ENCODE results near the gene ARID3A. TPM values are rescaled to one million over a fixed set of nuclear protein-coding genes. Genes with fewer than 3 reads are reported as not detected.

ARID3A gene
- total RNA-seq, 1 donor from 2014 or later, result 83.0 TPM

- DNase-seq (ENCODE audit: extremely low spot score, unreplicated experiment), result no peak
- Mint-ChIP-seq H3K4me3 (no peak overlapping the region), H3K27me3 (peaks cover 3% of the 10 kb centered on the region), H3K27ac (no peak overlapping the region), H3K36me3 (peaks cover 5% of the 10 kb centered on the region), H3K4me1 (ENCODE audit: unreplicated experiment) (no peaks in the 10 kb centered on the region), H3K9me3 (no peaks in the 10 kb centered on the region)
- no peak for TF ChIP-seq CTCF (conservative IDR thresholded peaks at IDR 0.05)
Measured at GRCh38 chr19:1008268-1009040, 82.6 kb downstream of the ARID3A start.

DNA sequence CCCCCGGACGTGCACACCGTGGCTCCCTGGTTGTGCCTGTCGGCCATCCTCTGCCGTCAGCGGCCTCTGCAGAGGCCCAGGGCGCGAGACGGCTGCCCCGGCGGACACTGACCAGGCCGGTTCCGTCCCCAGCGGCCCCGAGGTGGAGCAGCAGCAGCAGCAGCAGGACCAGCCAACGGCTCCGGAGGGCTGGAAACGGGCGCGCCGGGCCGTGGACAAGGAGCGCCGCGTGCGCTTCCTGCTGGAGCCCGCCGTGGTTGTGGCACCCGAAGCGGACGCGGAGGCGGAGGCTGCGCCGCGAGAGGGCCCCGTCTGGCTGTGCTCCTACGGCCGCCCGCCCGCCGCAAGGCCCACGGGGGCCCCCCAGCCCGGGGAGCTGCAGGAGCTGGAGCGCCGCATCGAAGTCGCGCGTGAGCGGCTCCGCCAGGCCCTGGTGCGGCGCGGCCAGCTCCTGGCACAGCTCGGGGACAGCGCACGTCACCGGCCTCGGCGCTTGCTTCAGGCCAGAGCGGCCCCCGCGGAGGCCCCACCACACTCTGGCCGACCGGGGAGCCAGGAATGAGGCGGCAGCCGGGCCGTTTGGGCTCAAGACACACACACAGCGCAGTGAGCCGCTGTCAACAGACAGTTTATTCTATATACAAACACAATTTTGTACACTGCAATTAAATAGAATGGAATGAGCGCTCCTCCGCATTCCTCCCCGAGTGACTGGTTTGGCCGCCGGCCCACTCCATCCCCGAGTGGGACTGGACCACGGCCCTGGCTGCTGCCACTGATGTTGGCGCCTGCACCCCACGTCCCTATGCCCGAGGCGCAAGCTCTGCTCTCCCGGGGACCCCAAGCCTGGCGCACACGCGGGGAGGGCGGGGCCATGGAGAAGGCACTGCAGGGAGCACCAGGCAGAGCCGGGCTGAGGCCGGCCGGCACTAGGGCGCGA, 83.5 kb downstream of the ARID3A start:
- peaks cover 3% of the 10 kb centered on the region for H3K27me3 Mint-ChIP-seq
- no peak for TF ChIP-seq CTCF (conservative IDR thresholded peaks at IDR 0.05)
- H3K4me3 Mint-ChIP-seq, result no peak overlapping the region
- DNase-seq (ENCODE audit: extremely low spot score, unreplicated experiment), result no peak
- no peak overlapping the region for H3K27ac Mint-ChIP-seq
- H3K9me3 Mint-ChIP-seq, result no peaks in the 10 kb centered on the region
- H3K4me1 Mint-ChIP-seq (ENCODE audit: unreplicated experiment), result no peaks in the 10 kb centered on the region
- H3K36me3 Mint-ChIP-seq, result peaks cover 5% of the 10 kb centered on the region

GRCh38 chr19:1009981-1010538, 84.2 kb downstream of the ARID3A start:
- Mint-ChIP-seq H3K36me3 (peaks cover 5% of the 10 kb centered on the region), H3K4me3 (no peak overlapping the region), H3K27ac (no peak overlapping the region), H3K9me3 (no peaks in the 10 kb centered on the region), H3K27me3 (peaks cover 2% of the 10 kb centered on the region), H3K4me1 (ENCODE audit: unreplicated experiment) (no peaks in the 10 kb centered on the region)
- no peak for DNase-seq (ENCODE audit: extremely low spot score, unreplicated experiment)
- no peak for TF ChIP-seq CTCF (conservative IDR thresholded peaks at IDR 0.05)

GRCh38 chr19:1010586-1011510, 85.0 kb downstream of the ARID3A start:
- H3K27ac Mint-ChIP-seq, result no peak overlapping the region
- no peak for DNase-seq (ENCODE audit: extremely low spot score, unreplicated experiment)
- peaks cover 5% of the 10 kb centered on the region for H3K36me3 Mint-ChIP-seq
- no peak overlapping the region for H3K4me3 Mint-ChIP-seq
- no peaks in the 10 kb centered on the region for H3K27me3 Mint-ChIP-seq
- H3K9me3 Mint-ChIP-seq, result no peaks in the 10 kb centered on the region
- no peak for TF ChIP-seq CTCF (conservative IDR thresholded peaks at IDR 0.05)
- H3K4me1 Mint-ChIP-seq (ENCODE audit: unreplicated experiment), result peaks cover 4% of the 10 kb centered on the region

- DNase-seq (ENCODE audit: extremely low spot score, unreplicated experiment), result no peak
- Mint-ChIP-seq H3K27ac (no peak overlapping the region), H3K4me1 (ENCODE audit: unreplicated experiment) (peaks cover 10% of the 10 kb centered on the region), H3K4me3 (no peak overlapping the region), H3K27me3 (no peaks in the 10 kb centered on the region), H3K36me3 (peaks cover under 1% of the 10 kb centered on the region), H3K9me3 (no peaks in the 10 kb centered on the region)
- TF ChIP-seq CTCF (conservative IDR thresholded peaks at IDR 0.05), result no peak
Measured at GRCh38 chr19:1011831-1012333, 86.0 kb downstream of the ARID3A start.

Data from type B pancreatic cell (in vitro differentiated cells).